Measurements from ENCODE around the gene SYT1.

The SYT1 gene

DNA sequence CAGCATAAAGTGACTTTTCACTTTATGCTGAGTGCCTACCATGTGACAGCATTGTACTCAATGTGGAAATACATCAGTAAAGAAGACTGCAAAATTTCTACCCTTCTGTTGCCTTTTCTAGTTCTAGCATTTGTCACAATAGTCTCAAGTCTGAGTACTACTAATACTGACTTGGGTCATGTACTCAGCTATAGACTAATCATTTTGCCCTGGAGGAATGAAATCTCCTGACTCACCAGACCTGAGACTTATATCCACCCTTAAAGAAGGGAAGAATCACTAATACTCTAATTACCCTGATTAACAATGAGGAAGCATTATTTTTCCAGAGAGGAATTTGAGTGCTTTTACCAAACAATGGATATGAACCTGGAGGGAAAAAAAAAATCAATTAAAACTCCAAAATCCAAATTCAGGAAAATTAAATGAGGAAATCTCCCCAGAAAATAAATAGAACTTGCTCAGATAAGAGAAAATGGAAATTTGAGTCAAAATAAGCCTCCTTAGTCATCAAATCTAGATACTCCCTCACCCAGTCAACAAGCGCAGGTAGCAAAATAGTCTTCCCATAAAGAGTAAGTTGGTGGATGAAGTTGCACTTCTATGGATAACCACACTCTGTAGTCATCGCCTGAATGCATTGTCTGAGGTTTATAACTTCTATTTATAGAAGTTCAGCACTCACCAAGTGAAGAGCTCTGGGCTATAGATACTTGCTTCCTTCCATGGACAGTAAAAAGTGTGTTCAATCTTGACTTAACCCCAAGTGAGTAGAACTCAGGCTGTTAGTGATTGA, 386.6 kb downstream of the SYT1 start:
- H3K4me3 Mint-ChIP-seq, result no peak overlapping the region
- H3K36me3 Mint-ChIP-seq (ENCODE audit: low read depth), result no peaks in the 10 kb centered on the region
- no peaks in the 10 kb centered on the region for H3K4me1 Mint-ChIP-seq (ENCODE audit: low read depth)
- H3K27ac Mint-ChIP-seq, result no peak overlapping the region
- DNase-seq, result no peak
- H3K27me3 Mint-ChIP-seq, result no peaks in the 10 kb centered on the region
- H3K9me3 Mint-ChIP-seq, result peaks cover 4% of the 10 kb centered on the region

DNA sequence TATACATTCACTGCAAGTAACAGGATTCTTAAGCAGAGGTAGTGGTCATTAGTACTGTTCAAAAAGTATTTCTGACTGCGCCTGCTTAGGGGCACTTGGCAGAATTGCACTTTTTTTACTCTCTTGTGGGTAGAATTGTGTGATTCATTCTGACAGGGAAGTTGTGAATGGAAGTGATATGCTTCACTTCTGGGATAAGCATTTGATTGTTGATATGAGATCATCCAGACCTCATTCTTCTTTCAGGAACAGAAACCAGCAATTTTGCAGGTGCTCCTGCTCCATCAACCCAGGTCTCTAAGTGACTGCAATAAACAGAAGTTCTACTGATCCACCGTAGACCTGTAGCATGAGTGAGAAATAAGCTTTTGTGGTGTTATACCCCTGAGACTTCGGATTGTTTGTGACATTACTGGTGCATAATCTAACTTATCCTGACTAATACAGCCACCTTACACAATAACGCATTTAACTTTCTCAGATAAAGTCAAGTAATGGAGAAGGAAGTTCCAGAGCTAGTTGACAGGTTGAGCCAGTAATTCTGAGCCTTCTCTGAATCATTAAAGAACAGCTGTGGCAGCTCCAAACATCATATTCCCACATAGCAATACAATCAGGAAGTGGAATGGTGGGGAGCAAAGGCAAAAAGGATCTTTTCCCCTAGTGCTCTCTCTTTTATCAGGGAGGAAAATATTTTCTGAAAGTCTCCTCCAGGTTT, 387.9 kb downstream of the SYT1 start:
- no peak overlapping the region for H3K4me3 Mint-ChIP-seq
- peaks cover 4% of the 10 kb centered on the region for H3K9me3 Mint-ChIP-seq
- no peak for DNase-seq
- no peak overlapping the region for H3K27ac Mint-ChIP-seq
- H3K4me1 Mint-ChIP-seq (ENCODE audit: low read depth), result no peaks in the 10 kb centered on the region
- no peaks in the 10 kb centered on the region for H3K27me3 Mint-ChIP-seq
- H3K36me3 Mint-ChIP-seq (ENCODE audit: low read depth), result no peaks in the 10 kb centered on the region

DNA sequence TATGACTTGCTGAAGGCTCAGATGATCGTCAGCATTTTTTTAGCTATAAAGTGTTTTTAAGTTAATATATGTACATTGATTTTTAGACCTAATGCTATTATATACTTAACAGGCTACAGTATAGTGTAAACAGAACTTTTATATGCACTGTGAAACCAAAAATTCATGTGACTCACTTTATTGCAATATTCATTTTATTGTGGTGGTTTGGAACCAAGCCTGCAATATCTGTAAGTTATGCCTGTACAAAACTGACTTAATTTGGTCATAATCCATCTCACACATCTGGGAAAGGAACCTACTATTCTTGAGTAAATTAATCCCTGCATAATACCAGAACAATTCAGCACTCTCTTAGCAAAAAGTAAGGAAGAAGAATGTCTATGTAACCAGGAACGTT, 390.7 kb downstream of the SYT1 start:
- Mint-ChIP-seq H3K9me3 (no peaks in the 10 kb centered on the region), H3K4me1 (ENCODE audit: low read depth) (no peaks in the 10 kb centered on the region), H3K27me3 (no peaks in the 10 kb centered on the region), H3K27ac (no peak overlapping the region), H3K36me3 (ENCODE audit: low read depth) (no peaks in the 10 kb centered on the region), H3K4me3 (no peak overlapping the region)
- DNase-seq, result no peak

DNA sequence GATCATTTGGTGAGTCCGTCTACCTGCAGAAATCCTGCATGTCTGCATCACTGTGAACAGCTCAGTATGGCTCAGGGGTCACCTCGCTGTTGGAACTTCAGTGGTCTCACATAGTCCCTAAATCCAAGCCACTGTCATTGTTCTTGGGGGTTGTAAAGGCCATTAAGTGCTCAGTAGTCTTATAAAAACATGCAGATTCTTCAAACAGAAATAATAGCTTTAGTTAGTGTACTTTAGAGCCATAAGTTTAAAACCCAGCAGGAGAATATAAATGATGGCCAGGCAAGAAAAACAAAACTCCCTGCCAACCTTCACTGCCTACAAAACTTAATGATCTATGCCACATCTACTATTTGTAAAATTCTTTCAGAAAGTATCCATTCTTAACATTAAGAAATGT, 396.3 kb downstream of the SYT1 start:
- H3K4me3 Mint-ChIP-seq, result no peak overlapping the region
- H3K27ac Mint-ChIP-seq, result no peak overlapping the region
- H3K27me3 Mint-ChIP-seq, result no peaks in the 10 kb centered on the region
- H3K9me3 Mint-ChIP-seq, result no peaks in the 10 kb centered on the region
- H3K36me3 Mint-ChIP-seq (ENCODE audit: low read depth), result no peaks in the 10 kb centered on the region
- no peak for DNase-seq
- no peaks in the 10 kb centered on the region for H3K4me1 Mint-ChIP-seq (ENCODE audit: low read depth)

DNA sequence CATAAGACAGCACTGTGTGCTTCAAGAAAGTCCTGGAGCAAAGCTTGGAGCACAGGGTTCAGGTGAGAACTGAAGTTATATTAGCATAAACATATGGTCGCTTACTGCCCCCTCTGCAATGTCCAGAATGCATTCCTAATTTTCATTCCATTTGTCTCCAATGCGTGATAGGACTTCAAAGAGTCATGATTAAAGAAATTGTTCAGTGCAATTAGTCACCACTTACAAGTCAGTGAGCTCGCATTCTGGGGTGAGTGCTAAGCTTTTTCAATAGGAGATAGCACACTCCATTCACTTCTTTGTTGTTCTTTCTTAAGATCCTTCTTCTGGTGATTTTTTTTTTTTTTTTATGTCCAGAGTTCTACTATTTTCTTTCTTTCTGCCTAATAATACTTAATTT, 398.4 kb downstream of the SYT1 start:
- H3K36me3 Mint-ChIP-seq (ENCODE audit: low read depth), result no peaks in the 10 kb centered on the region
- no peaks in the 10 kb centered on the region for H3K27me3 Mint-ChIP-seq
- no peak overlapping the region for H3K27ac Mint-ChIP-seq
- no peaks in the 10 kb centered on the region for H3K9me3 Mint-ChIP-seq
- DNase-seq, result no peak
- no peak overlapping the region for H3K4me3 Mint-ChIP-seq
- no peaks in the 10 kb centered on the region for H3K4me1 Mint-ChIP-seq (ENCODE audit: low read depth)

DNA sequence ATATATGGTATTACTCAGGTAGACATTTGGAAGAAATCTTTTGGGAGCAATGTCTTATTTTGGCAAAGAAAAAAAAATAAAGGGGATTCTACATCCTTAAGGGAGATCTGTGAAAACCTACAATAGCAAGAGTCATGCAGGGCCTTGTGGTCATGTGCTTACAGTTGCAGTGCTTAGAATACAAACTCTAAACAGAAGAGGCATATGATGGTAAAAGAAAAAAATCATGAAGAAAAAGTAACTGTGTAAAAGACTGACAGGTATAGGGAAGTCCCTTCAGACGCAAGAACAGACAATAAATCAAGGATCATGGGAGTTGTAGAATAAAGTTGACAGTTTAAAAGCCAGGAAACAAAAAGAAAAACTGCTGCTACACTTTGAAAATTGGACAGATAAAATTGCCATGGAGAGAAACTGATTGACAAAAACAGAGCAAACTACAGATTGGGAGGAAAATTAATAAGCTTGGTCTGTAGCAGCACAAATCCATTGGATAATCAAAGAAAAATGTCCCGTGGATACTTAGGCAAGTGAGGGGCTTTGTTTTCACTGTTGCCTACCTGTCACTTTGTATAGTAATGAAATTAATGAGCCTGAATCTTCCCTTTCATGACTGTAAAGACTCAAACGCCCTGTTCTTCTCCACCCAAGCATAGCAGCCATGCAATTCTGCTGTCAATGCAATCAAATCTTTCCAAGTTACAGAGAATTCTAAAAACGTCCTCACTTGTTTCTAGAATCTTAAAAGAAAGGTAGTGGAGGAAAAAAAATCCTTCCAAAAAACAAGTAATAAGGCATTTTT, 402.0 kb downstream of the SYT1 start:
- Mint-ChIP-seq H3K4me3 (no peak overlapping the region), H3K27me3 (no peaks in the 10 kb centered on the region), H3K4me1 (ENCODE audit: low read depth) (no peaks in the 10 kb centered on the region), H3K27ac (no peak overlapping the region), H3K36me3 (ENCODE audit: low read depth) (no peaks in the 10 kb centered on the region), H3K9me3 (no peaks in the 10 kb centered on the region)
- no peak for DNase-seq

DNA sequence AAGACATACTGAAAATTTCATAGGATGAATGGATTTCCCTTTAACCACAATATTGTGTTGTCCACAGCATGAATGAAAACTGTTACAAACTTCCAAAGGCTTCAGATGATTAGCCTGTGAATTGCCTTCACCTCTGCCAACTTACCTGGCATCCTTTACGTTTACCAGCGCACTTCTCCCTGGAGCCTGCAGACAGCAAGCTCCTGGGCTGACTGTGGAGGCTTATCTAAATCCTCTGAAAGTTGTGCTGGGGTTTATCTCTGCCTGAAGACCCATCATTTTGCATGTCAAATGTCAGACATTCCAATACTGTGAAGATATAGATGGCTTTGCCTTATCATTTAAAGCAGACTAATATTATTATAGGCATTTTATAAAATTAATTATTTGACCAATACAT, 403.0 kb downstream of the SYT1 start:
- Mint-ChIP-seq H3K9me3 (no peaks in the 10 kb centered on the region), H3K4me1 (ENCODE audit: low read depth) (no peaks in the 10 kb centered on the region), H3K4me3 (no peak overlapping the region)

DNA sequence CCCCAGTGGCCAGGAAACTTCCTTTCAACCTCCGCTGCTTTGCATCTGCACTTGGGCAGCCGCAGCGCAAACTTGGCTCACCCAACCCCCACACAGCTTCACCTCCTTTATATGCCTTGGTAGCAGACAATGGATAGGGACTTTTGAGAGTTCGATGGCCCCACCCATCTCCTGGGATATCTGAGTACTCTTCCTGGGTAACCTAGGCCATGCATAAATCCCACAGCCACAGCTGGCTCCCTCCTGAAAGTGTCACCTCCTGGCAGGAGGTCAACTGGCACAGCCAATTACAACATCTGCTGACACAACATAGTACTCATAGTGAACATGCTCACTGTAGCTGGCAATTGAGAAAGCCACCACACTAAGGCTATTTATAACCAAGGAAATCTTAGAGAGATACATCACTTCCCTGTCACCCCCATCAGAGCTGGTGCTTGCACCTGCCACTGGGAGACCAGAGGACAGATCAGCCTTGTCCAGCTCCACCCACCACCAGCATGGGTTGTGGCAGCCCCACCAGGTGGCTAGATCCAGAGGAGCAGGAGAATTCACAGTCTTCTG, 410.0 kb downstream of the SYT1 start:
- no peak for DNase-seq
- no peaks in the 10 kb centered on the region for H3K27me3 Mint-ChIP-seq
- H3K4me1 Mint-ChIP-seq (ENCODE audit: low read depth), result no peaks in the 10 kb centered on the region
- H3K9me3 Mint-ChIP-seq, result peaks cover 5% of the 10 kb centered on the region
- H3K36me3 Mint-ChIP-seq (ENCODE audit: low read depth), result no peaks in the 10 kb centered on the region
- no peak overlapping the region for H3K27ac Mint-ChIP-seq
- H3K4me3 Mint-ChIP-seq, result no peak overlapping the region

More for the DNA sequence above, 403.0 kb downstream of the SYT1 start:
- no peak for DNase-seq
- Mint-ChIP-seq H3K27me3 (no peaks in the 10 kb centered on the region), H3K36me3 (ENCODE audit: low read depth) (no peaks in the 10 kb centered on the region), H3K27ac (no peak overlapping the region)

DNA sequence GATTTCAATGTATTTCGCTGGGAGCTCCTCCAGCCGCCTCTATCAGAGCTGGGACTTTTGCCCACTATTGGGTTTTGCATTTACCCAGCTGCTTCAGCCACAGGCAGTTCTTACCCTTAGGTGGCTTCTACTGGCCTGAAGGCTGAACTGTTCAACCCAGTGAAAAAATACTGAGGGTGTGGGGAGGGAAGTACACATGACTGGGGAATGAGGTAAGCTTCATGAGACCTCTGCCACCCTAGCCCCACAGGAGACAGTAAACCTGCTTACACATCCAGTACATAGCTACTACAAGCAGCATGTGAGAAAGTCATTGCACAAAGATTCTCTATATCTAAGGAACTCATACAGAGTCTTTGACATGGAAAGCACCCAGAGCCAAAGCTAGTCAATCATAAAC, 411.1 kb downstream of the SYT1 start:
- Mint-ChIP-seq H3K9me3 (peaks cover 5% of the 10 kb centered on the region), H3K4me1 (ENCODE audit: low read depth) (no peaks in the 10 kb centered on the region), H3K36me3 (ENCODE audit: low read depth) (no peaks in the 10 kb centered on the region), H3K27ac (no peak overlapping the region), H3K27me3 (no peaks in the 10 kb centered on the region), H3K4me3 (no peak overlapping the region)
- no peak for DNase-seq

DNA sequence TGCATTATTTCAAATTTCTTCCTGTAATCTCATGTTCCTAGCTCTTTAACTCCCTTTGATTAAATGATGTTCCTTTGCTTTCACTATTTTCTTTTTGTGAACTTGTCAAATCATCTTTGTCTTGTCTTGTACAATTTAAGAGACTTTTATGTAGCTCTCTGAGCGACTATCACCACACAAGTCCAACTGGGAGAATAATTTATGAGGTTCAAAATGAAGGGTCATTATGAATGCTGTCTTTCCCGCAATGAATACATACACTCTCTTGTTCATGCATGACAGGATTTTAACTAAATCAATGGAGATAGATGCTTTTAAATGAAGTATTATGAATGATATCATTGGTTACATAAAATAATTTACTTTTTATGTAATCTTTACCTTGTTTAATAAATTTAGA, 418.8 kb downstream of the SYT1 start:
- H3K4me3 Mint-ChIP-seq, result no peak overlapping the region
- no peak for DNase-seq
- no peaks in the 10 kb centered on the region for H3K27me3 Mint-ChIP-seq

DNA sequence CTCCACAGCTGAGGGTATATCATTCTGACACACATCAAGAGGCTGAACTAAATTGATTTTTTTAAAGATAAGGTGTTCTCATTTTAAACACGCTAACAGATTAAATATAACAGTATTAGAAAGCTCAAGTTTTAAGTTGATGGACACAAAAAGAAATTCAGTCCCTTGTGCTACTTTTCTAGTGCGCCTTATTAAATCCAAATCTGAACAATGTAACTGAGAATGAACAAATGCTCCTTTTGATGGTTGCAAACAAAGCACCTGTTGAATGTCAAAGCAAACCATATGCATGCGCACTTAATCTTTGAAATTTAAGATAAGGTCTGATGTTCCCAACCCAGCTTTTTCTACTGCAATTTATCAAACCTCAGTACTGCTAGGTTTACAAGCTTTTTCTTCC, 424.3 kb downstream of the SYT1 start:
- no peaks in the 10 kb centered on the region for H3K36me3 Mint-ChIP-seq (ENCODE audit: low read depth)
- no peak for DNase-seq
- no peaks in the 10 kb centered on the region for H3K27me3 Mint-ChIP-seq
- H3K27ac Mint-ChIP-seq, result no peak overlapping the region
- no peaks in the 10 kb centered on the region for H3K4me1 Mint-ChIP-seq (ENCODE audit: low read depth)
- H3K4me3 Mint-ChIP-seq, result no peak overlapping the region
- H3K9me3 Mint-ChIP-seq, result no peaks in the 10 kb centered on the region

More for the DNA sequence above, 418.8 kb downstream of the SYT1 start:
- Mint-ChIP-seq H3K36me3 (ENCODE audit: low read depth) (no peaks in the 10 kb centered on the region), H3K9me3 (peaks cover 3% of the 10 kb centered on the region), H3K4me1 (ENCODE audit: low read depth) (no peaks in the 10 kb centered on the region), H3K27ac (no peak overlapping the region)

DNA sequence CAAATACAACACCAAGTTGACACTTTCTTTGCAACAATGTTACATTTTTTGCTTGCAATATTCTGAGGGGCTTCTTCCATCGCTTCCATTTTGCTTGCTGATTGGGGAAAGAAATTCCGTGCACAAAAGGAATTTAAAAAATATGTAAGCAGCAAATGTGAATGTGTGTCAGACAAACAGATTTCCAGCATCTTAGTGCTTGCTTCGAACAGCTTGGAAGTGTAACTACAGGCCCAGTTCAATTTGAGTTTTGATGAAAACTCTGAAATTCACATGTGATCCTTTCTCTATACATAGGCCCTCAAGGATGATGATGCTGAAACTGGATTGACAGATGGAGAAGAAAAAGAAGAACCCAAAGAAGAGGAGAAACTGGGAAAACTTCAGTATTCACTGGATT, 427.1 kb downstream of the SYT1 start:
- Mint-ChIP-seq H3K27me3 (no peaks in the 10 kb centered on the region), H3K4me3 (no peak overlapping the region), H3K27ac (no peak overlapping the region), H3K9me3 (no peaks in the 10 kb centered on the region), H3K4me1 (ENCODE audit: low read depth) (no peaks in the 10 kb centered on the region), H3K36me3 (ENCODE audit: low read depth) (no peaks in the 10 kb centered on the region)
- DNase-seq, result no peak

DNA sequence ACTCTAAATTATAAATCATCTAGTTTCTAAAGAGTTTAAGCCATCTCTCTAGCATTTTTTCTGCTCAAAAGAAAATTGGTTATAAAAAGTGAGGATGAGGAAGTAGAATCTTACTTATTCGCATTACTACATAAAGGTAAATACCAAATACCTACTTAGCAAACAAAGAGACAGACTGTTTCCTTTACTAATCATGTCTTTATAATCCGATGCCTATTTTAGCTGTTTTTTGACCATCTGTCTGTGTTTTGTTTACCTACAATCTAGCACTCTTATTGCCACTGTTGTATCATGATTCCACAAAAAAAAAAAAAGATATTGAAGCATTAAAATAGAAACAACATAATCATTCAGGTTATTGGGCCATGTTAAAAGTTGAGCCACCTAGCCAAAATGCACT, 430.0 kb downstream of the SYT1 start:
- H3K27ac Mint-ChIP-seq, result no peak overlapping the region
- H3K9me3 Mint-ChIP-seq, result no peaks in the 10 kb centered on the region
- no peak overlapping the region for H3K4me3 Mint-ChIP-seq
- no peaks in the 10 kb centered on the region for H3K36me3 Mint-ChIP-seq (ENCODE audit: low read depth)
- H3K4me1 Mint-ChIP-seq (ENCODE audit: low read depth), result no peaks in the 10 kb centered on the region
- H3K27me3 Mint-ChIP-seq, result no peaks in the 10 kb centered on the region
- DNase-seq, result no peak

DNA sequence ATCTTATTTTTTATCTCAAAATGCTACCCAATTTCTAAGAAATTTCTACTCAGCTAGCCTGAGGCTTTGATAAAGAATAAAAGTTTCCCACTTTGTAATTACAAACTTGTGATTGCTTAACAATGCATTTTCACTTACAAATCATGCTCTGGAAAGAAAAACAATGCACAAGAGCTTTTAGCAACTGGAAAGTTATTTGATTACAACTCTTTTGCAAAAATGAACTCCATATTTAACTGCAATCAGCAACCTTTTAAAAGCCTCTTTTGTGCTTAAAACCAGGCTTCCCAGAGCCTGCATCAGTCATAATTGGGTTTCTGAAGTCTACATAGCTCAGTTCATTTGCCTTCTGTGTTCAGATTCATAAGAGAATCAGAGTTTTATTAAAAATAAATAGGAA, 431.0 kb downstream of the SYT1 start:
- Mint-ChIP-seq H3K9me3 (no peaks in the 10 kb centered on the region), H3K4me1 (ENCODE audit: low read depth) (no peaks in the 10 kb centered on the region), H3K27me3 (no peaks in the 10 kb centered on the region), H3K27ac (no peak overlapping the region), H3K4me3 (no peak overlapping the region), H3K36me3 (ENCODE audit: low read depth) (no peaks in the 10 kb centered on the region)
- no peak for DNase-seq
